HEK293 (cell line): Measurements from ENCODE around the gene EGR1.

ENCODE experiments used
- CTCF ChIA-PET: fragments of 350-600 bp; formaldehyde crosslinking; extraction: SDS; loops from one replicate; lab custom pipeline; 2021; ENCODE audit warnings: antibody characterized with exemption; lab: Yijun Ruan, JAX
- POLR2A ChIA-PET: fragments of 300-600 bp; formaldehyde crosslinking; extraction: SDS; loops from one replicate; lab custom pipeline; 2020; ENCODE audit warnings: antibody characterized with exemption, inconsistent platforms; lab: Yijun Ruan, JAX
- H3K27ac ChIP-seq: fragments of 200-500 bp; sonication (Bioruptor generic); 2 replicates; pipeline ENCODE4 v1.5.1; 2014; ENCODE audit warnings: low read depth, low read length, control low read depth, inconsistent platforms; ENCODE audit errors: extremely low read depth
- H3K36me3 ChIP-seq, 2 experiments: fragments of 200-500 bp in 1 of 2; sonication (Bioruptor generic) in 1 of 2; 1 replicate in 1 of 2; 2 replicates in 1 of 2; pipeline ENCODE4 v1.5.1; 2014 to 2017; ENCODE audit warnings: inconsistent platforms in 2 of 2, low read length in 2 of 2; ENCODE audit not compliant: control insufficient read depth in 2 of 2, insufficient read depth in 1 of 2
- H3K4me1 ChIP-seq: fragments of 200-500 bp; sonication (Bioruptor generic); 2 replicates; pipeline ENCODE4 v1.5.1; 2014; ENCODE audit warnings: mild to moderate bottlenecking, low read length, inconsistent platforms; ENCODE audit not compliant: control insufficient read depth, insufficient read depth
- H3K4me3 ChIP-seq: 2 replicates; pipeline ENCODE4 v1.5.1; 2011; ENCODE audit warnings: low read depth, mild to moderate bottlenecking, control low read depth, low read length, moderate library complexity
- H3K9me3 ChIP-seq: fragments of 200-500 bp; sonication (Bioruptor generic); 2 replicates; pipeline ENCODE4 v1.5.1; 2014; ENCODE audit warnings: low read depth, low read length, inconsistent platforms; ENCODE audit not compliant: control insufficient read depth, insufficient read depth
- BCL11B ChIP-seq: fragments of 450-650 bp; formaldehyde crosslinking; IDR thresholded peaks from 2 replicates; pipeline ENCODE4 v1.5.1; 2016; ENCODE audit warnings: low read depth, missing biosample characterization, missing genetic modification characterization
- OVOL3 ChIP-seq: fragments of 450-650 bp; formaldehyde crosslinking; IDR thresholded peaks from 2 replicates; pipeline ENCODE4 v1.5.1; 2016; ENCODE audit warnings: missing biosample characterization, missing genetic modification characterization
- TRIM28 ChIP-seq: IDR thresholded peaks from 2 replicates; pipeline ENCODE4 v1.6.1; 2011; ENCODE audit warnings: low read length, control low read depth, borderline replicate concordance
- ZFP37 ChIP-seq: fragments of 450-650 bp; formaldehyde crosslinking; IDR thresholded peaks from 2 replicates; pipeline ENCODE4 v1.5.1; 2016; ENCODE audit warnings: missing biosample characterization, missing genetic modification characterization
- ZNF211 ChIP-seq: fragments of 450-650 bp; formaldehyde crosslinking; IDR thresholded peaks from 2 replicates; pipeline ENCODE4 v1.5.1; 2016; ENCODE audit warnings: low read depth, missing biosample characterization, missing genetic modification characterization
- ZNF266 ChIP-seq: fragments of 450-650 bp; formaldehyde crosslinking; IDR thresholded peaks from 2 replicates; pipeline ENCODE4 v1.5.1; 2016; ENCODE audit warnings: missing biosample characterization, missing genetic modification characterization, low read depth
- ZNF324 ChIP-seq: fragments of 450-650 bp; formaldehyde crosslinking; IDR thresholded peaks from 2 replicates; pipeline ENCODE4 v1.5.1; 2016; ENCODE audit warnings: missing biosample characterization, missing genetic modification characterization
- ZNF510 ChIP-seq: fragments of 450-650 bp; formaldehyde crosslinking; IDR thresholded peaks from 2 replicates; pipeline ENCODE4 v1.5.1; 2018; ENCODE audit warnings: mild to moderate bottlenecking, missing genetic modification characterization, missing biosample characterization; ENCODE audit not compliant: insufficient replicate concordance
- ZNF544 ChIP-seq: fragments of 450-650 bp; formaldehyde crosslinking; IDR thresholded peaks from 2 replicates; pipeline ENCODE4 v1.5.0; 2017; ENCODE audit warnings: missing biosample characterization, missing genetic modification characterization
- ZNF658 ChIP-seq: fragments of 450-650 bp; formaldehyde crosslinking; IDR thresholded peaks from 2 replicates; pipeline ENCODE4; 2016; ENCODE audit warnings: missing biosample characterization, missing genetic modification characterization
- ZNF843 ChIP-seq: fragments of 450-650 bp; formaldehyde crosslinking; IDR thresholded peaks from 2 replicates; pipeline ENCODE4 v1.5.1; 2016; ENCODE audit warnings: missing biosample characterization, missing genetic modification characterization
- TF ChIP-seq, protein P1 (sequence below): fragments of 450-650 bp; formaldehyde crosslinking; IDR thresholded peaks from 2 replicates; pipeline ENCODE4 v1.5.1; 2017; ENCODE audit warnings: missing biosample characterization, missing genetic modification characterization
- TF ChIP-seq, protein P2 (sequence below): fragments of 450-650 bp; formaldehyde crosslinking; IDR thresholded peaks from 2 replicates; pipeline ENCODE4 v1.5.1; 2017; ENCODE audit warnings: missing biosample characterization, missing genetic modification characterization
- TF ChIP-seq, protein P3 (sequence below): fragments of 450-650 bp; formaldehyde crosslinking; IDR thresholded peaks from 2 replicates; pipeline ENCODE4 v1.5.1; 2016; ENCODE audit warnings: missing biosample characterization, missing genetic modification characterization
- TF ChIP-seq, protein P4 (sequence below): fragments of 450-650 bp; formaldehyde crosslinking; IDR thresholded peaks from 2 replicates; pipeline ENCODE4 v1.5.1; 2016; ENCODE audit warnings: missing biosample characterization, missing genetic modification characterization
- TF ChIP-seq, protein P5 (sequence below): fragments of 450-650 bp; formaldehyde crosslinking; conservative IDR thresholded peaks from 2 replicates; pipeline ENCODE4 v1.5.1; 2016; ENCODE audit warnings: low read depth, missing biosample characterization, missing genetic modification characterization

EGR1 gene

DNA sequence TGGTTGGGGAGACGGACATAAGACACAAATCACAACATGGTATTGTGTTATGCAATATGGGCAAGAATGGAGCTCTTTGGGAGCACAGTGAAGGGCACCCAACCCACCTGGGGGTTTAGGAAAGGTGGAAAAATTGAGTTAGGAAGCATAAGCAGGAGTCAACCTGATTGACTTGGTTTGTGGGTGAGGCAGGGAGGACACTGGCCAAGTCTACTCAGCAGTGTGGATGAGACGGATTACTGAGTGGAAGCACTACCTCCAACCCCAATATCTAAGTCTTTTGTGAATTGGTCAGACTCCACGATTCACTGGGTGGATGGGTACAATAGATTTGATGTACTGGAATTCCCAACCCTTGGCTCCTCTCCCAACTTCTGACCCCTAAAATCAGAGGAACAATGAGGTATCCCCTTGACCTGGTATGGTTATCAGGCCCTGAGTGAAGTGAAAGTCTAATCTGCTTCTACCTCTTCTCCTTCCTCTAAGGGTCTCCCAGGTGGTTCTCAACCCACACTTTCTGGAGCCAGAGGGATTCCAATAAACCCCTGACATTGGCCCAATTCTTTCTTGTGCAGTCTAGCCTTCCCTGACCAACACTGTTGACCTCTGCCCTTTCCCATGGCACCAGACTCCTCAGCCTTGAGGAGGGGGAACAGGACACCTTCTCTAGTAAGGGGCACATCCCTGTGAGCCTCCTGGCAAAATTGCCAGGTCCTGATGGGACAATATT is 5.2 kb downstream of the EGR1 start:
- H3K4me3 ChIP-seq = no peak overlapping the region
- ChIA-PET CTCF (interaction anchor here (0.6 to 1.1 kb wide), 3 partner anchors 20 to 292 kb away, joined by 3 to 6 read pairs (median 3); partner anchors contain the start of gene KIF20A), POLR2A (no interaction called here)
- H3K36me3 ChIP-seq = peaks cover 0 to 8% of the 10 kb centered on the region in 2 experiments; a peak in 1 of 3 replicates
- TF ChIP-seq ZNF658 (tag by site-specific recombination) (no peak), ZFP37 (no peak), TRIM28 (no peak)
- TF ChIP-seq, protein P1, sequence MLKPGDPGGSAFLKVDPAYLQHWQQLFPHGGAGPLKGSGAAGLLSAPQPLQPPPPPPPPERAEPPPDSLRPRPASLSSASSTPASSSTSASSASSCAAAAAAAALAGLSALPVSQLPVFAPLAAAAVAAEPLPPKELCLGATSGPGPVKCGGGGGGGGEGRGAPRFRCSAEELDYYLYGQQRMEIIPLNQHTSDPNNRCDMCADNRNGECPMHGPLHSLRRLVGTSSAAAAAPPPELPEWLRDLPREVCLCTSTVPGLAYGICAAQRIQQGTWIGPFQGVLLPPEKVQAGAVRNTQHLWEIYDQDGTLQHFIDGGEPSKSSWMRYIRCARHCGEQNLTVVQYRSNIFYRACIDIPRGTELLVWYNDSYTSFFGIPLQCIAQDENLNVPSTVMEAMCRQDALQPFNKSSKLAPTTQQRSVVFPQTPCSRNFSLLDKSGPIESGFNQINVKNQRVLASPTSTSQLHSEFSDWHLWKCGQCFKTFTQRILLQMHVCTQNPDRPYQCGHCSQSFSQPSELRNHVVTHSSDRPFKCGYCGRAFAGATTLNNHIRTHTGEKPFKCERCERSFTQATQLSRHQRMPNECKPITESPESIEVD (tag by site-specific recombination) = no peak
- TF ChIP-seq, protein P2, sequence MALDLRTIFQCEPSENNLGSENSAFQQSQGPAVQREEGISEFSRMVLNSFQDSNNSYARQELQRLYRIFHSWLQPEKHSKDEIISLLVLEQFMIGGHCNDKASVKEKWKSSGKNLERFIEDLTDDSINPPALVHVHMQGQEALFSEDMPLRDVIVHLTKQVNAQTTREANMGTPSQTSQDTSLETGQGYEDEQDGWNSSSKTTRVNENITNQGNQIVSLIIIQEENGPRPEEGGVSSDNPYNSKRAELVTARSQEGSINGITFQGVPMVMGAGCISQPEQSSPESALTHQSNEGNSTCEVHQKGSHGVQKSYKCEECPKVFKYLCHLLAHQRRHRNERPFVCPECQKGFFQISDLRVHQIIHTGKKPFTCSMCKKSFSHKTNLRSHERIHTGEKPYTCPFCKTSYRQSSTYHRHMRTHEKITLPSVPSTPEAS (tag by site-specific recombination) = no peak
- H3K27ac ChIP-seq = no peak overlapping the region
- no peaks in the 10 kb centered on the region for H3K9me3 ChIP-seq
- H3K4me1 ChIP-seq = no peaks in the 10 kb centered on the region

DNA sequence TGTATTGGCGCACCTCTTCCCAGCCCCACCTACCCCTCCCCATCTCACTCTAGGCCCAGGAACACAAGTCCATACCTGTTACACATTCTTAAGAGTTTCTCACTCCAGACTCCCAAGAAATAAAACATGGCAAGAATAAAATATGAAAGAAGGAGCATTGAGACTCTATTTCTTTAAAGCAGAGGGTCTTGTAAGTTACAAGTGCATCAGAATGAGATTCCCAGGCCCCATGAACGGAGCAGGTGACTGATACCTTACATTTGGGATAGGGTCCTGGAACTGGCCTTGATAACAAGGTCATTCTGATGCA is 5.7 kb downstream of the EGR1 start:
- TF ChIP-seq, protein P3, sequence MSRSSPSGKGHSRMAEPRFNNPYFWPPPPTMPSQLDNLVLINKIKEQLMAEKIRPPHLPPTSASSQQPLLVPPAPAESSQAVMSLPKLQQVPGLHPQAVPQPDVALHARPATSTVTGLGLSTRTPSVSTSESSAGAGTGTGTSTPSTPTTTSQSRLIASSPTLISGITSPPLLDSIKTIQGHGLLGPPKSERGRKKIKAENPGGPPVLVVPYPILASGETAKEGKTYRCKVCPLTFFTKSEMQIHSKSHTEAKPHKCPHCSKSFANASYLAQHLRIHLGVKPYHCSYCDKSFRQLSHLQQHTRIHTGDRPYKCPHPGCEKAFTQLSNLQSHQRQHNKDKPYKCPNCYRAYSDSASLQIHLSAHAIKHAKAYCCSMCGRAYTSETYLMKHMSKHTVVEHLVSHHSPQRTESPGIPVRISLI = no peak
- TF ChIP-seq BCL11B (tag by site-specific recombination) (no peak), ZNF544 (tag by site-specific recombination) (no peak), ZNF843 (tag by site-specific recombination) (no peak), ZNF211 (no peak), ZNF266 (no peak), OVOL3 (no peak), ZNF324 (tag by site-specific recombination) (no peak), ZNF510 (tag by site-specific recombination) (no peak)
- TF ChIP-seq, protein P4, sequence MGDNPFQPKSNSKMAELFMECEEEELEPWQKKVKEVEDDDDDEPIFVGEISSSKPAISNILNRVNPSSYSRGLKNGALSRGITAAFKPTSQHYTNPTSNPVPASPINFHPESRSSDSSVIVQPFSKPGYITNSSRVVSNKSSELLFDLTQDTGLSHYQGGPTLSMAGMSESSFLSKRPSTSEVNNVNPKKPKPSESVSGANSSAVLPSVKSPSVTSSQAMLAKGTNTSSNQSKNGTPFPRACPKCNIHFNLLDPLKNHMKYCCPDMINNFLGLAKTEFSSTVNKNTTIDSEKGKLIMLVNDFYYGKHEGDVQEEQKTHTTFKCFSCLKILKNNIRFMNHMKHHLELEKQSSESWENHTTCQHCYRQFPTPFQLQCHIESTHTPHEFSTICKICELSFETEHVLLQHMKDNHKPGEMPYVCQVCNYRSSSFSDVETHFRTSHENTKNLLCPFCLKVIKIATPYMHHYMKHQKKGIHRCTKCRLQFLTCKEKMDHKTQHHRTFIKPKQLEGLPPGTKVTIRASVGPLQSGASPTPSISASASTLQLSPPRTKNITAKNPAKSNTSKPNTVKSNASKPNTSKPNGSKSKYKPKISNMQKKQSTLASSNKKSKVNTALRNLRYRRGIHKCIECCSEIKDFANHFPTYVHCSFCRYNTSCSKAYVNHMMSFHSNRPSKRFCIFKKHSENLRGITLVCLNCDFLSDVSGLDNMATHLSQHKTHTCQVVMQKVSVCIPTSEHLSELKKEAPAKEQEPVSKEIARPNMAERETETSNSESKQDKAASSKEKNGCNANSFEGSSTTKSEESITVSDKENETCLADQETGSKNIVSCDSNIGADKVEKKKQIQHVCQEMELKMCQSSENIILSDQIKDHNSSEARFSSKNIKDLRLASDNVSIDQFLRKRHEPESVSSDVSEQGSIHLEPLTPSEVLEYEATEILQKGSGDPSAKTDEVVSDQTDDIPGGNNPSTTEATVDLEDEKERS (tag by site-specific recombination) = no peak
- TF ChIP-seq, protein P5, sequence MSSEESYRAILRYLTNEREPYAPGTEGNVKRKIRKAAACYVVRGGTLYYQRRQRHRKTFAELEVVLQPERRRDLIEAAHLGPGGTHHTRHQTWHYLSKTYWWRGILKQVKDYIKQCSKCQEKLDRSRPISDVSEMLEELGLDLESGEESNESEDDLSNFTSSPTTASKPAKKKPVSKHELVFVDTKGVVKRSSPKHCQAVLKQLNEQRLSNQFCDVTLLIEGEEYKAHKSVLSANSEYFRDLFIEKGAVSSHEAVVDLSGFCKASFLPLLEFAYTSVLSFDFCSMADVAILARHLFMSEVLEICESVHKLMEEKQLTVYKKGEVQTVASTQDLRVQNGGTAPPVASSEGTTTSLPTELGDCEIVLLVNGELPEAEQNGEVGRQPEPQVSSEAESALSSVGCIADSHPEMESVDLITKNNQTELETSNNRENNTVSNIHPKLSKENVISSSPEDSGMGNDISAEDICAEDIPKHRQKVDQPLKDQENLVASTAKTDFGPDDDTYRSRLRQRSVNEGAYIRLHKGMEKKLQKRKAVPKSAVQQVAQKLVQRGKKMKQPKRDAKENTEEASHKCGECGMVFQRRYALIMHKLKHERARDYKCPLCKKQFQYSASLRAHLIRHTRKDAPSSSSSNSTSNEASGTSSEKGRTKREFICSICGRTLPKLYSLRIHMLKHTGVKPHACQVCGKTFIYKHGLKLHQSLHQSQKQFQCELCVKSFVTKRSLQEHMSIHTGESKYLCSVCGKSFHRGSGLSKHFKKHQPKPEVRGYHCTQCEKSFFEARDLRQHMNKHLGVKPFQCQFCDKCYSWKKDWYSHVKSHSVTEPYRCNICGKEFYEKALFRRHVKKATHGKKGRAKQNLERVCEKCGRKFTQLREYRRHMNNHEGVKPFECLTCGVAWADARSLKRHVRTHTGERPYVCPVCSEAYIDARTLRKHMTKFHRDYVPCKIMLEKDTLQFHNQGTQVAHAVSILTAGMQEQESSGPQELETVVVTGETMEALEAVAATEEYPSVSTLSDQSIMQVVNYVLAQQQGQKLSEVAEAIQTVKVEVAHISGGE = no peak
- ChIA-PET POLR2A (no interaction called here), CTCF (interaction anchor here (0.6 to 1.1 kb wide), 3 partner anchors 21 to 292 kb away, joined by 3 to 6 read pairs (median 3); partner anchors contain the start of gene KIF20A)
- Histone ChIP-seq H3K4me1 (no peaks in the 10 kb centered on the region), H3K4me3 (no peak overlapping the region), H3K9me3 (no peaks in the 10 kb centered on the region), H3K36me3 (peaks cover 0 to 8% of the 10 kb centered on the region in 2 experiments; a peak in 1 of 3 replicates), H3K27ac (no peak overlapping the region)
